ENCODE measurements around the gene MEGF6.

The MEGF6 gene

DNA sequence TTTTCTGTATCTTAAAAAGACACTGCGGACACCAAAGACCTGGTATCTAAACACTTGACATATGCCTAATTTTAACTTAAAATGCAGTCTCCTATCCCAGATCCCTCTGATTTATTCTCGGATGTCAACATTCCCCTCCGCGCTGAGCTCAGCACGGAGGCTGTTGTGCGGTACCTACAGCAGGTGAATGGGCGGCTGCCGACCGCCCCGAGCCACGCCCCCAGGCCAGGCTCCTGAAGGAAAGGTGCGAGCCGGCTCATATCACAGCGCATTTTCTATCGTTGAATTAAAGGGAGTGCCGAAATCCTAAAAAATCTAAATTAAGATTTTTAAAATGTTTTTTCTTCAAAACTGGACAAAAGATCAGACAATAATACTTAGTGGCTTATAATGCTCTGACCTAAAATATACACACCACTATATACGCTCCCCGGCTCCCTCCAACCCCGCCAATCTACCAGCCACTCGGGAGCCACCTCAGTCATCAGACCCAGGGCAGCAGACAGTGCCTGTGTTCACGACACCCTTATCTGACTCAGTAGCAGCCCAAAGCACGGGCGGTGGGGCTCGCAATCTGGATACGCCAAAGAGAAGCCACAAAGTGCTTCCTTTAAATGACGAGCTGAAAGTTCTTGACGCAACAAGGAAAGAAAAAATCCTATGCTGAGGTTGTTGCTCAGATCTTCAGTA, 34.5 kb upstream of the MEGF6 start:
- no peak for DNase-seq (ENCODE audit: low spot score)

DNA sequence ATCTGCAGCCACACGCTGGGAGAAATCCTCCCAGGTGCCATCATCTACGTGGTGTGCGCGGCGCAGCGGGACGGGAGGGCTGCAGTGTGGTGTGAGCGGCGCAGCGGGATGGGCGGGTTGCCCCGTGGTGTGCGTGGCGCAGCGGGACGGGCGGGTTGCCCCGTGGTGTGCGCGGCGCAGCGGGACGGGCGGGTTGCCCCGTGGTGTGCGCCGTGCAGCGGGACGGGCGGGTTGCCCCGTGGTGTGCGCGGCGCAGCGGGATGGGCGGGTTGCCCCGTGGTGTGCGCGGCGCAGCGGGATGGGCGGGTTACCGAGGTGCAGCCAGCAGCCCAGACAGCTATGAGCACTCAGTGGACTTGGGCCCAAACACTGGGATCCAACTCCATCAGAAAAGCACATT, 33.9 kb upstream of the MEGF6 start:
- no peak for DNase-seq (ENCODE audit: low spot score)

DNA sequence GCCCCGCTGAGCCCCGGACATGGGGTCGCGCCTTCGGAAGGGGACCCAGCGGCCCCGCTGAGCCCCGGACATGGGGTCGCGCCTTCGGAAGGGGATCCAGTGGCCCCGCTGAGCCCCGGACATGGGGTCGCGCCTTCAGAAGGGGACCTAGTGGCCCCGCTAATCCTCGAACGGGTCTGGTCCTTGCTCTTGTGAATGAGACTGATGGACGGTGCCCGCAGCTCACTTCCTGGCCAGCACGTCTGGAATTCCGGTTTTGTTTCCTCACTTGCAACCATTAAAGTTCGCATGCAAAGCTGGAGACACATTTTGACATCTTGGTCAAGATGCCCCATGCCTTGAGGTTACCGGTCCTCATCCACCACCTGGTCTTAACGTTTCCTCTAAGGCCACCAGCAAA, 33.0 kb upstream of the MEGF6 start:
- no peak for DNase-seq (ENCODE audit: low spot score)

DNA sequence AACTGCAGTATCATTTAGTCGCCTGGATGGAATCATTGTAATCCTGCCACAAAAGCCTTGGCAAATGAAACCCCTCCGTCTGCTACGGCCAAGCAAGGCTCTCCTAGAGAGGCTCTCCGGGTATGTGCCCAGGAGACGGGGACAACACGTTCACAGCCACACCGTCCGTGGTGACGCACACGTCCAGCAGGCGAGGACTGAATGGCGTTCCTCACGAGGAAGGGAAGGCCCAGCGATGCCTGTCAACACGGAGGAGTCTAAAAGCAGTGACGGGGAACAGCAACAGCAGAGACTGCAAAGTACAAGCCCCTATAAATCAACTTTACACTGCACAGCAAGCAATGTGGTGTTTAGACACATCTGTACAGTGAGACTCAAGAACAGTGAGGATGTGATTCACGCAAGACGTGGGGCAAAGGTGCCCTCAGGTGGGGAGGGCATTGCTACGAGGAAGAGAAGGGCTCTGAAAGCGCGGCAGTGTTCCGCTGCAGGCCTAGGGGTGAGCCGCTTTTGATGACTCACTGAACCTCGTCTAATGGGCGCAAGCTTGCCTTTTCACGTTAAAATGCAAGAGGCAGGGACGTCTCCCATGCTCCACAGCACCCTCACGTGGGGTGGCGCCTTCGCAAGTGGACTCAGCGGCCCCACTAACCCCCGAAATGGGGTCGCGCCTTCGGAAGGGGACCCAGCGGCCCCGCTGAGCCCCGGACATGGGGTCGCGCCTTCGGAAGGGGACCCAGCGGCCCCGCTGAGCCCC, 31.8 kb upstream of the MEGF6 start:
- DNase-seq (ENCODE audit: low spot score): no peak

DNA sequence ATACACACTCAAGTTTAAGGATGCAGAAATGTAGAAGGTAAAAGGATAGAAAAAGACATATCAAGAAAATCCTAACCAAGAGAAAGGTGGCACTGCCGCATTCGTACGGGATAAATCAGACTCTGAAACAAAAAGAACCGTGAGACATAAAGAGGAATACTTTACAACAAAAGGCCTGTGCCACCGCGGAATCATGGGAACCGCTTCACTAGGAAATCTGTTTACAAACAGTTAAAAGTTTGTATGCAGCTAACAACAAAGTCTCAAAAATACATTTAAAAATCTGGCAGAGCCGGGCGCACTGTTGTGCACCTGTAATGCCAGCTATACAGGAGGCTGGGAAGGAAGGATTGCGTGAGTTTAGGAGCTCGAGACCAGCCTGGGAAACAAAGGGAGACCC, 30.5 kb upstream of the MEGF6 start:
- DNase-seq (ENCODE audit: low spot score): no peak

DNA sequence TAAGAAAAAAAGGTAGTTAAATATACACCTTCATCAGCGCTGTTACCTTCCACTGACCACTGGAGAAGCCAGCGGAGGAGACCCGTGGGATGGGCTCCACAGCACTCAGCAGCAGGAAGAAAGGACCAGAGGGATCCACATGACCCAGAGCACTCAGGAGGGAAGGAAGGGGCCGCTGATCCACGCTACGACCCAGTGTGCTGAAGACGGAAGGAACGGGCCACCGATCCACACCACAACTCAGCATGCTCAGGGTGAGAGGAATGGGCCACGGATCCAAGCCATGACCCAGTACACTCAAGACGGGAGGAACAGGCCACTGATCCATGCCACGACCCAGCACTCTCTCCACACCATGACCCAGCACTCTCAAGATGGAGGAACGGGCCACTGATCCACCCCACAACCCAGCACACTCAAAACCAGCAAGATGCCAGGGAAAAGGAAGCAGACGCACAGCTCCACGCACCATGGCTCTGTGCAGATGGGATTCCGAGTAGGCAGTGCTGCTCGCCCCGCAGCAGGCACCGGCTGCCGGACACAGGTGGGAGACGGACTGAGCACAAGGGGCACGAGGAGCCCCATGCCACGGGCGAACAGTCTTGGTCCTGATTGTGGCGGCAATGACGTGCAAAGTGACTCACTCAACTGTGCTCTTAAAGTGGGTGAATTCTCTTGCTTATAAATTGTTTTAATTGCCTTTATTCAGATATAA, 29.9 kb upstream of the MEGF6 start:
- no peak for DNase-seq (ENCODE audit: low spot score)

DNA sequence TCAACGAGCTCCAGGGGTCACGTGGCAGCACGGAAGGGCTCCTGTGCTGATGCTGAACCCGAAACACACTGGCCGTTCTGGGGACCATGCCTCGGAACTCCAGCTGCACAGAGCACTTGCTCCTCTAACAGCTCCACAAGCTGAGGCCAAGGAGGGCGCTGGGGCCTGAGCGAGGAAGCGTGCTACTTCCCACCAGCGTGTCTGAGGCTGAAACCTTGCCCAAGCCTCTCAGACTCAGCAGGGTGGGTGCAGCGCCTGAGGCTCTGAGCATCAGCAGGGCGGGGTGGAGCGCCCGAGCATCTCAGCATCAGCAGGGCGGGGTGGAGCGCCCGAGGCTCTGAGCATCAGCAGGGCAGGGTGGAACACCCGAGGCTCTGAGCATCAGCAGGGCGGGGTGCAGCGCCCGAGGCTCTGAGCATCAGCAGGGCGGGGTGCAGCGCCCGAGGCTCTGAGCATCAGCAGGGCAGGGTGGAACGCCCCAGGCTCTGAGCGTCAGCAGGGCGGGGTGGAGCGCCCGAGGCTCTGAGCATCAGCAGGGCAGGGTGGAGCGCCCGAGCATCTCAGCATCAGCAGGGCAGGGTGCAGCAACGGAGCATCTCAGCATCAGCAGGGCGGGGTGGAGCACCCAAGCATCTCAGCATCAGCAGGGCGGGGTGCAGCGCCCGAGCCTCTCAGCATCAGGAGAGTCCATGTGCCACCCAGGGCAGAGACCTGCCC, 29.0 kb upstream of the MEGF6 start:
- DNase-seq (ENCODE audit: low spot score): no peak

DNA sequence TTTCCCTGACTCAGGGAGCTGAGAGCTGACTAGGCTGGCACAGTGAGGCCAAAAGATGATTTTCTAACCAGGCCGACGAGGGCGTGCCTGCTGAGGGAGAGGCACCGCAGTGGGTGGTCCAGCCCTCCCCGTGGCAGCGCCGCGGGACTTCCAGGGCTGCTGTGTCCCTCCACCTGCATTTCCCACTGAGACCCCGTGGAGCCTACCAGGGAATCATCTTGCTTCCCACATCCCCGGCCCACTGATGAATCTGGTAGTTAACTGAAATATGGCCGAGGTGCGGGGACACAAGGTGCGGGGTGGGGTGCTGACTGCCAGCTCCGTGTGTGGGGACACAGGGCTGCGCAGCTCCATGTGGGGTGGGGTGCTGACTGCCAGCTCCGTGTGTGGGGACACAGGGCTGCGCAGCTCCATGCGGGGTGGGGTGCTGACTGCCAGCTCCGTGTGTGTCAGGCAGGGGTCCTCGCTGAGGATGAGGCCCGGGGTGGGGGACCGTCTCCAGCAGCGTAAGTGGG, 28.1 kb upstream of the MEGF6 start:
- no peak for DNase-seq (ENCODE audit: low spot score)

DNA sequence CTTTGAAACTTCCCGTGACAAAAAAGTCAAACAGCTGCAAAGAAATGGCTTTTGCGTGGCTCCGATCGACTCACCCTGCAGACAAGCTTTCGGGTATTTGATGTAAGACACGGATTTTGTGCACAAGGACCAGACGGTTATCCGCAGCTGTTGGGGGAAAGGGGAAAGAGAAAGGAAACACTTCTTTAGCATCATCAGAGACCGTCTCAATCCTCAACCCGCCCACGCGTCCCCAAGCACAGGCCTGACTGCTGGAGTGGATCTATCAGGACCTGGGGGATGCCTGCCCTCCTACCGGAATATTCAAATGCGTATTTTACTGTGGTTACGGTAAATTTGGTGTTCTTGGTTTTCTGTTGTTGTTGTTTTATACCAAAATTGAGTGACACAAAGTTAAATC, 27.4 kb upstream of the MEGF6 start:
- DNase-seq (ENCODE audit: low spot score): no peak

DNA sequence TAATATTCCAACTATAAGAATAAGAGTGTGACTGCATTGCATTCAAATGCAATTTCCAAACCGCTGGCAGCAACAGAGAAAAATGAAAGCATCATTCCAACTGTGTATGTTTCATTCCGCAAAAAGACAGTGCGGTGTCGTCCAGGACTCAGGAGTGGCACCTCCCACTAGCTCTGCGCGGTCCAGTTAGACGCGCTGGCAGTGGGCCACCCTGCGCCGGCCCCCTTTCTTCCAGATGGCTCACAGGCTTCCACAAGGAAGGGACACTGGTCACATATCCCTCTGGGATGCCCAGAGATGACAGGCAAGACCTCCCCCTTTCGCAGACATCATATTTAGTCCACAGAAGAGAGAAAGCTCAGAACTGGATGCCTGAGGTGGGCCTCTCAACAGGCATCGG, 26.7 kb upstream of the MEGF6 start:
- DNase-seq (ENCODE audit: low spot score): no peak

DNA sequence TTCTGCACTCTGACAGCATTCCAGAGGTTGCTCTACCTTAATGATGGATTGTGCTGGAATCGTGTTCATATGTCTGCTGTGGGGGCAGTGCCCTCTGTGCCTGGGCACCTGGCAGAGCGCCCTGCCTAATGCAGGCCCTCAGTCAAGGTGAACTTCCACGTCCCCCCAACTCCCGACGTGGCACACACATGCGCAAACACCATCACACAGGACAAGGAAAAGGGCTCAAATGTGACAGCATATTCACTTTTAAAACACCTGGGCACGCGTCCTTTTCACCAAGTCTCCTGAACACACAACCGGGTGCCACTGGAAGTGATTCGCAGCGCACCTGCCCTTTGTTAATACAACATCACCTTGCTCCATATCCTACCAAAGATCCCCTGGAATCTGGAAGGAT, 25.2 kb upstream of the MEGF6 start:
- DNase-seq (ENCODE audit: low spot score): no peak

DNA sequence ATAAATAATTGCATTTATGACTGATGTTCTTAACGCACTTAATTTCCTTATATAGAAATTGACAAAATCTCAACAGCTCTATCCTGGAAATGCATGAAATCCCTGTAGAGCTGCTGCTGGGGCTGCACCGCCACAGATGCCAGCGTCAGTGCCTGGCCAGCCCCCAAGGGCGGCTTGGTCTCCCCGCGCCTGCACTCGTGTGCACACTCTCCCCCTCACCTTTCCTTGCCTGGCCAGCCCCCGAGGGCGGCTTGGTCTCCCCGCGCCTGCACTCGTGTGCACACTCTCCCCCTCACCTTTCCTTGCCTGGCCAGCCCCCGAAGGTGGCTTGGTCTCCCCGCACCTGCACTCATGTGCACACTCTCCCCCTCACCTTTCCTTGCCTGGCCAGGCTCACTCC, 24.8 kb upstream of the MEGF6 start:
- no peak for DNase-seq (ENCODE audit: low spot score)

DNA sequence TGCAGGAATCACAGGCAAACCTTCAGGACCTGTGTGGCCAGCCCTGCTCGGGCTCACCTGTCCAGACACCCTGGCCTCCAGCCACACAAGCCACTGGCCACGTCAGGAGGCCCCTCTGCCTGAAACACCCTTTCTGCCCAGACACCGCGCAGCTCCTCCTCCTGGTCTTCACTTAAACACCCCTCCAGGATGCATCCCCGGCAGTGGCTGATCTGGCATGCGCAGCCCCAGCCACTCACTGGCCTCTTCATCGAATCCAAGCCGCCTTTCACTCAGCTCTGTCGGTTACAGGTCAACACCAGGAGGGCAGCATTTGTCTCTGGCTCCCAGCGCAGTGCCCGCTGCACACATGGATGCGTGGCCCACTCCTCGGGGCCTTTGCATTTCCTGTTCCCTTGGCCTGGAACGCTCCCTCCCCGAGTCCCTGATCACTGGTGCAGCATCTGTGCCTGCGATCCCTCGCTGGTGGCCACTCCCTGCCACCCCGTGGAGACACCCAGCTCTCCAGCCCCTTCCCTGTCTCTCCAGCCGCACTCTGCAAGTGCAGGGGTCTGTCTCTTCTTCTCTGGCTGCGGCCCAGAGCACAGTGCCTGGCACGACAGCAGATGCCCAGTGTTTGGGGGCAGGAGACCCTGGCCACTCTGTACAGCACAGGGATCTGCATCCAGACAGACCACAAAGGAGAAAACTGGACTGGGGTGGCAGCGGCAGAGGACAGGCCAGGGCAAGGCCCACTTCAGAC, 22.9 kb upstream of the MEGF6 start:
- DNase-seq (ENCODE audit: low spot score): no peak

DNA sequence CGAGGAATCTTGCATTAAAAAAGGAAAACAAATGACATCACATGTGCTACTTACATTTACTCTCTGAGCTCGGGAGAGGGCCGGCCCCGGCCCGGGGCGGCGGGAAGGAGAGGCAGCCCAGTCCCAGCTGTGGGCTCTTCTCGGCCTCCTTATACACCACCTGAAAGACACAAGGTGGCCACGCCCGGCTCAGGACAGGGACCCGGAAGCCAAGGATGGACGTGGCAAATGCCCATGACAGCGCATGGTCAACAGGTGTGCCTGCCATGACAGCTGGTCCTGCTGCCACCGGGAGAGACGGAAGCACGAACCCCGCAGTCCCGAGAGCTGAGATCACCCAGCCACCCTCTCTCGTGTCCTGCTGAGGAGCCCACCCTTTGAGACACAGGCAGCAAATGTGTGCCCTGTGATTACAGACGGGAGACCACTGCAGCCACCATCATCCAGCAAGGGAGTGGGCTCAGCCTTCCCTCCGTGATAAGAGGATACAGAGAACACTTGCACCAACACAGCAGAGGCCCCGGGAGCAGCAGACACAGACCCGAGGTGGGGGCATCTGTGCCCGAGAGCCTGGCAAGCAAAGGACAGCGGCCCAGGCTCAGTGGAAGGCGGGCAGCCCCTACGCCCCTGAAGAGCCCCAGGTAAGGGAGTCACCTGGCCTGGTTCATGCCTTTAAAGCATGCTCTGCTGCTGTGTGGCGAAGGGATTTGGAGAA, 22.2 kb upstream of the MEGF6 start:
- DNase-seq (ENCODE audit: low spot score): no peak

DNA sequence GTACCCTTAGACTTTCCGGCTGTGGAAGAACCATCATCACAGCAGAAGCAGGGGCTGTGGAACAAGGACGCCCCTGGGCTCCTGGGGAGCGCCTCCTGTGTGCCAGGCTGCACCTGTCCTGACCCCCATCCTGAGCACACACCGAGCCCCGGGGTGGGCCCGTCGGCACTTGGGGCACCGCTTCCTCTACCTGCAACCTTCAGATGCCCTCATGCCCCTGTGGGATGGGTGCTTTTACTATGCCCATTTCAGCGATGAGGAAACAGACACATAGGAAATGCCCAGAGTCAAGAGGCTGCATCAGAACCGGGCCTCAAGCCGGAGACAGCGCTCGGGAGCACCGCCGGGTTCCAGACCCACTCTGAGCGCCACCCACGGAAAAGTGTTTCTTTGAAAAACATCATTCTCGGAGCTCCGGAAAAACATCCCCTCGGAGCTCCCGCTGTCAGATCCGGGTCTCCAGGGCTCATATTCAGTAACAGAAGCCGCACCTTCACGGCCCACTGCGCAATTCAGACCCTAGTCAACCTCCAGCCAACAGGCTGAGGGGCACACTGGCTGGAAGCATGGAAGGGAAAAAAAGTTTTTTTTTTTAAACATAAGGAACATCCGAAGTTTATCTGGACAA, 21.5 kb upstream of the MEGF6 start:
- no peak for DNase-seq (ENCODE audit: low spot score)

DNA sequence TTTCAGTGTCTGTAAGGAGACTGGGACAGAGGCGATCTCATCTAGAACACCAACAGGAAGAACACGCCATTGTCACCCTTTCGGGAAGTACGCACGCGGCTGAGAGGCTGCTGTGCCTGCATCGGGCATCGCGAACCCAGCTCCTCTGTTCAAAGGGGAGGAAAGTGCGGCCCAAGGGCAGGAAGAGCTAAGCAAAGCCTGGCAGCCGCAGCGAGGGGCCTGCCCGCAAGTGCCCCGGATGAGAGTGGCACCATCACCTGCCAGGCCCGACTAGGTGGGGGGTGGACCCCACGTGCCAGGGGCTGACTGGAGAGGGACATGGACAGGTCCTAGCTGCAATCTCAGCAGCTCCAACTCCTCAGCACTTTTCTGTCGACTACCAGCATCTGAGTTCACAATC, 21.0 kb upstream of the MEGF6 start:
- DNase-seq (ENCODE audit: low spot score): no peak

DNA sequence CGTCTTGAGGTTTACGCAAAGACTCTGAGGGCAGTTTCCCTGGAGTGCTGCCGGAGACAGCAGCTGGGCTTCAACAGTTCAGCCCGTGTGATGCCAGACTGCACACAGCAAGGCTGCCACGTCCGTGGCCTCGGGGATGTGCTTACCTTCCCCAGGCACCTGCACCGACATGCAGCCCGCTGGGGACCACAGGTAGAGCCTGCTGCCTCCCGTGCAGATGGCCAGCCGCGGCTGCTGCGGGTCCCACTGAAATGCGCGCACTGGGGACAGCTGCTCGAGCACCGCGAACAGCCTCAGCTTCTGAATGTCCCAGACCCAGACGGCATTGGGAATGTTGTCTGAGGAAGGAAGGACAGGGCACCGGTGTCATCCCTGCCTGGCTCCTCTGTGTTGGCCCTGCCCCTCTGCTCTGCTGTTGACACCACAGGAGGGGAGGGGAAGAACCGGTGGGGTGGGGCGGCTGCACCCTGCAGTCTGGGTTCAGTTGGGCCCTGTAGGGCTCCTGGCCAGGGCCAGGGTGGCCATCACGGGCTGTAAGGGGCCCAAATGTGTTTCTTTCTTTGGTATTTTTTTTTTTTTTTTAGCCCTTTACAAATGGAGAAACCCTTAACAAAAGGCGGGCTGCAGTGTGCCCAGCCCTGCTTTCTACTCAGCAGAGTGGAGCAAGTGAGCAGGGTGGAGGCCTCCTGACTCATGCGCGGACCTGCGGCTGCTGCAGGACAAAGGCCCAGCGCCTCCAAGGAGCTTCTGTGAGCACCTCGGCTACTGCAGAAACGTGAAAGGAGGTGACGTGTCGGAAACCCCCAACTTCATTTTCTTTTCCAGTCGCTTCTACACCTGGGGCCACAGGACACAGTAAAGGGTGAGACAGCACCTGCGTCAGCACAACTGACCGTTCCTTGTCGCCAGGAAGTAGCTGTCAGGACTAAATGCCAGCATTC, 20.3 kb upstream of the MEGF6 start:
- no peak for DNase-seq (ENCODE audit: low spot score)

DNA sequence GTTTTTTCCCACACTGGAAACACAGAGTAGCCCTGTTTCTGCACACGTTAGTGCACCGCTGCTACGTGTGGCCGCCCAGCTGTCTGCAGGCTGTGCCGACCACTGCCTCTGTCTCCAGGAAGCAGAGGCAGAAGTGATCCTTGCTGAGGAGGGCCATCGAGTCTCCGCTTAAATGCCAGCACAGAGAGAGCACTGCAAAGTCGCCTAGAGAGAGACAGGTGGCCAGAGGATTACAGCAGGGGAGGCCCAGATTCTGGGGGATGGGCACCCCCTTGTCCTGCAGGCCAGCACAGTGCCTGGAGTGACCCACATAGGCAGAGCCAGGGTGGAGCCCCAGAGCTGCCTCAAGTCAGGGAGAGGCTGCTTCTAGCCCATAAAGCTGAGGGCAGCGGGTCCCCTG, 19.6 kb upstream of the MEGF6 start:
- DNase-seq (ENCODE audit: low spot score): no peak

DNA sequence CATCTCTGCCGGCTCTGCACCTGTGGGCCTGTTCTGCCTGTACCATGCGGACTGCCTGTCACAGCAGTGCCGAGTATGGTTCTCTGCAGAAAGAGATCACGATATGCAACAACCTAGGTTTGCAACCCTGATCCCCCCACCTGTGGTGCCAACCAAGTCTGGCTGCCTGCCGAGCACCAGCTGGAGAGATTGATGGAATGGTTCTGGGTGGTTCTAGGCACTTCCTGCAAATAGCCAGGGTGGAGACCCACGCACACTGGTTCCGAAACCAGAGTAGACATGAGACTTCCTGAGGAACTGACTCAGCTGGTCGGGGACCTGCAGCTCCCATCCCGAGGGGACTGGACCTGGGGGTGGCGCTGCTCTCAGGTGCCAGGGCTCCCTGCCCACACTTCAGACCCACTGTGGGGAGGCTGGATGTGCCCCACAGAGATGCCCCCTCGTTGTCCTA, 18.9 kb upstream of the MEGF6 start:
- no peak for DNase-seq (ENCODE audit: low spot score)
